ENCODE data around the gene CUBN.

The CUBN gene

GRCh38 chr10:16943295-16944285 is 186.0 kb downstream of the CUBN start:
- DNase-seq, result no peak

DNA sequence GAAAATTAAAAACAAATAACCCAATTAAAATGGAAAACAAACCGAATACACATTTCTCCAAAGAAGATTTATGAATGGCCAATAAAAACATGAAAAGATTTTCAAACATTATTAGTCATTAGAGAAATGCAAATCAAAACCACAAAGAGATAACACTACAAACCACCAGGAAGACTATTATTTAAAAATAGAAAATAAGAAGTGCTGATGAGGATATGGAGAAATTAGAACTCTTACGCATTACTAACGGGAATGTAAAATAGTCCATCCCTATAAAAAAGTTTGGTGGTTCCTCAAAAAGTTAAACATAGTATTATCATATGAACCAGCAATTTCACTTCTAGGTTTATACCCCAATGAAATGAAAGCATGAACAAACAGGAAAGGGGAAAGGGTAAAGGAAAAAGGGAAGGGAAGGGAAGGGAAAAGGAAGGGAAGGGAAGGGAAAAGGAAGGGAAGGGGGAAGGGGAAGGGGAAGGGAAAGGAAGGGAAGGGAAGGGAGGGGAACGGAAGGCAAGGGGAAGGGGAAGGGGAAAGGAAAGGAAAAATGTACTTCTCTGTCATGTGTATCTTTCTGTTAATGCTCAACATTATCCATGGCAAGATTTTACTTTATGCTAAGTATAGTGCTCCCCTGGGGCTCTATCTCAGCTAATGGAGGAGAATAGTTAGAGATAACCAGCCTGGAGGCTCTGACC is 187.1 kb downstream of the CUBN start:
- DNase-seq, result no peak

DNA sequence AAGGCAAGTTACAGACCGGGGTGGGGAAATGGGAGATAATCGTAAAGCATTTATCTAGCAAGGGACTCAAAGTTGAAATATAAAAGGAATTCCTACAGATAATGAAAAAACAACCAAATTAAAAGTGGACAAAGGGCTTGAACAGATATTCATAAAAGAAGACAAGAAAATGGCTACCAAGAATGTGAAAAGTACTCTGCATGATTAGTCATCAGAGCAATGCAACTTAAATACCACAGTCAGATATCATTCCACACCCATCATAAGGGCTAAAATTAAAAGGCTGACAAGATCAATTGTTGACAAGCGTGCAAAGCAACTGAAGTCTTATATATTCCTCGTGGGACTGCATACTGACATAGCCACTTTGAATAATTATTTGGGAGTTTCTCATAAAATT is 187.7 kb downstream of the CUBN start:
- DNase-seq, result no peak

- DNase-seq, result no peak
These were observed 188.5 kb downstream of the CUBN start for GRCh38 chr10:16941067-16941466.

GRCh38 chr10:16938952-16939351 is 190.7 kb downstream of the CUBN start:
- no peak for DNase-seq

GRCh38 chr10:16934461-16934860 is 195.2 kb downstream of the CUBN start:
- no peak for DNase-seq

DNA sequence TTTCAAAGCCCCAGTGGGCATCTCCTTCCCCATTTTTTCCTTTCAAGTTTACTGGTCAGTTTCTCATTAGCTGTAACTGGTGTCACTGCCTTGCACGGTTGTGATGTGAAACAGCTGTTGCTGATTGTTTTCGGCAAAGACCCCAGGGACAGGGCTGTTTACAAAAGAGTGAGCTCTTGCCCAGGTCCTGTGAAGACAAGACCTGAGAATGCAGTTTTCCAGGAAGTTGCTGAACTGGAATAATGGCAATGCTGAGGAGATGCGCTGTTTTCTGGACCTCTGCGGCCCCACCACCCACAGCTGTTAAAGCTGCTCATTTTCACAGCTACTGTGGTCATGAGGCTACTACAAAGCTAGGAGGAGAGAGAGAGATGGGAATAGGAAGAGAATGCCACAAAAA is 195.8 kb downstream of the CUBN start:
- DNase-seq, result no peak

GRCh38 chr10:16931930-16932329 is 197.7 kb downstream of the CUBN start:
- DNase-seq, result no peak

- no peak for DNase-seq
These were observed 199.1 kb downstream of the CUBN start for GRCh38 chr10:16930540-16930939.

- no peak for DNase-seq
These were observed 200.5 kb downstream of the CUBN start for GRCh38 chr10:16929069-16929468.

DNA sequence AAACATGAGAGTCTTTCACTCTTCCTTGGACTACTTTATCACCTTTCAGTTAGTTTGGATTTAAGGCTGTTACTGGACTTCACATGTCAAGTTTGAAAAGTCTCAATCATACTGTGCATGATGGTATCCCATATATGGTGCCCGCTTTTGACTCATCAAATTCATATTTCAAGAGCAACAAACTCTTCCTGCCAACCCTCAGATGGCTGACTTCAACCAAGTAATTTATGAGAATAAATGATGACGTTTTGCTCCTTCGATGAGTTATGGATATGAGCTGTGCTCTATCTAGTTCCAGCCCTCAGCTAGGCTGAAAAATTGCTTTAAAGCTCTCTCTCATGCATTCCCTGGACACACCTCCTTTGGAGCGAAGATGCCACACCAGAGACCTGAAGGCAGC is 202.1 kb downstream of the CUBN start:
- DNase-seq, result no peak

GRCh38 chr10:16923726-16924125 is 205.9 kb downstream of the CUBN start:
- no peak for DNase-seq

DNA sequence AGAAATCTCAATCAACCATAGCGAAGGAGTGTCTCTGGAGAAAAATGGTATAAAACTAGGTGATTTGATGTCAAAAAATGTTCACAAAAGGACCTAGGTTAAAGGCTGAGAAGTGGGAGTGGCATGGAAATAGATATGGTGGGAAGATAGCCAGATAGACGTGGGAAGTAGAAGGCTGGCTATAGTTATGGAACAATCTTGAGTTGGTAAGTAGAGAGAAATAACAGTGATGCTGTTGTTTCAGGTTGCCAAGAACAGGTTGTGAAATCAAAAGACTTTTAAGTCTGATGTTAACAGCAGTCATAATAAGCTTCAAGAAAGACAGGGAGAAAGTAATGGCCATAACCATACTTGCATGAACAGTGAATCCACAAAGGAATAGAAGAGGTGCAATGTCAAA is 206.3 kb downstream of the CUBN start:
- no peak for DNase-seq

GRCh38 chr10:16919121-16919982 is 210.3 kb downstream of the CUBN start:
- DNase-seq, result no peak

DNA sequence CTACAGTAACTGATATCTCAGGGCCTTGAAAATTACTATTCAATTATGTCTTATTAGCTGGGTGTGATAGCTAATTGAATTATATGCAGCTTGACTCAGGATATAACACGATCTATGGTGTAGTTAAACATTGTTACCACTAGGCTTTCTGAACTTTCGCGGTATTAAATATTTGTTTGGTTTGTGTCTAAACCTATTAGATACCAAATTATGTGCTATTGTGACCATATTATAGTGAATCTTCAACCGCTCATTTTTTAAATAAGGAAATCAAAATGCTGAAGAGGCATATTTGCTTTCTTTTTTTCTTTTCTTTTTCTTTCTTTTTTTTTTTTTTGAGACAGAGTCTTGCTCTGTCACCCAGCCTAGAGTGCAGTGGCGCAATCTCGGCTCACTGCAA is 213.1 kb downstream of the CUBN start:
- DNase-seq, result no peak

- DNase-seq, result no peak
These were observed 214.3 kb downstream of the CUBN start for GRCh38 chr10:16915300-16915699.

DNA sequence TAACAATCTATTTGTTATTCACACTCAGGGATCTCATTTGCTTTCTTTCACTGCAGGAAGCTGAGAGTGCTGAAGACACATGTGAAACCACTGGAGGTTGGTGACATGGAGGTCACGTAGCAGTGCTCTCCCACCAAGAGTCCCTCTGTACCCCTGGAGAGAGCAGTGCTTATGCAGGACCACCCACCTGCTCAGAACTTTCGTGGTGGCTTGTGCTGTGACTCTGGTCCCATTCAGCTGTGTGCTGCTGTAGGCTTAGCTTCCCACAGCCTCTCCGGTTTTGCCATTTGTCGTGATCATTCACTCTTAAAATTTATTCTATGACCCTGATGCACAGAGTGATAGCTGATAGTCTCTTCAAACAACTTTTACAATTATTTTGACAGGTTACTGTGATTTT is 216.3 kb downstream of the CUBN start:
- DNase-seq, result no peak

DNA sequence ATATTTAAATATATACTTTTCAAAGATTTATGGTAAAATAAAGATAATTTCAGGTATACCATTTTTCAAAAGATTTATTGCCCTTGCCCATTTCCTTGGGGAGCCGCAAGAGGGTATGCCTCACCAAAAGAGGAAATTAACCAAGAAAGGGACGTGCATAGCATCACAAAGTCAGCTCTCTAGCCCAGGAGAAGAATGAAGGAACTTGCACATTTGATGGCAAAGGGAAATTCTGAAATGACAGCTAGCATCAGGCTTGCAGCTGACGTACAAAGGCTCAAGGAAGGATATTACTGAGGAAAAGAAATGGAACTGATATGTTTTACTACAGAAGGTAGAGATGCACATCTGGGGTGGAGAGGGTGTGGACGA is 218.8 kb downstream of the CUBN start:
- DNase-seq, result no peak

- no peak for DNase-seq
These were observed 219.4 kb downstream of the CUBN start for GRCh38 chr10:16909961-16910792.

DNA sequence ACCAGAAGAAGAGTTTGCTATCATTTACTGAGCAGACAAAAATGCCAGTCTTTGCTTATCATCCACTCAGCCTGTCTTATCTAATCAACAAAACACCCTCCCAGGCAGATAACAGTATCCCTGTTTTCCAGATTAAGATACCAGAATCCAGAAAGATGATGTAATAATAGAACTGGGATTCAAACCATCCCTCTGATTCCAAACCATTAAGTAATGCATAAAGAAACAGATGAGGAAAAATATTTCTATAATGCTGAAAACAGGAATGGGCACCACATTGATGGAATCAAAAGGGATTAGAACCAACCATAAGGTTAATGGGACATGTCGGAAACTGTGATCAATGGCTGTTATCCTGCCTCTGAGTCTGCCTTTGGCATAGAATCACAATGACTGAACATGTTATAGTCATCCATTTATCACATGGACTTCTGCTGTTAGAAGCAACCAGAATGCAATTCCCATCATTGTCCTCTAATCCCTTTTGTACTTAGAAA is 220.3 kb downstream of the CUBN start:
- DNase-seq, result no peak

DNA sequence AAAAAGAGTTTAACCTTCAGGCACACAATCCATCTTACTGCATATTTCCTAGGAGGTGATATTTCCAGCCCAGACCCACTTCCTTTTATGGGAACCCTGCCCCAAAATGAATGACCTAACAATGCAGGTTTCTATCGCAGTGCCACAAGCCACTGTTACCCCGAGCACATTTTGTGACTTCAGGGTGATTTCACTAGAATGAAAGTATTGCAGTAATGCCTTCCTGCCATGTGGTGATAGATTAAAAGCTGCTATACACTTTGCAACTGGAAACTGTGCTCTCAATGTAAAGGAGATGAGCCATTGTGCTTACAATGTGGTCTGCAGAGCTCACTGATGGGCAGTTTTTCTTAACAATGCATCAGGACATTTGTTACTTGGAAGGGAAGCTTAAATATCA is 221.9 kb downstream of the CUBN start:
- no peak for DNase-seq

- peak; percentile 54 for DNase-seq
These were observed 224.3 kb downstream of the CUBN start for GRCh38 chr10:16905320-16905719.
